Measurements from ENCODE around the gene HNRNPM.

GRCh38 chr19:8459095-8459494 is 14.3 kb downstream of the HNRNPM start:
- TF ChIP-seq, protein P1, sequence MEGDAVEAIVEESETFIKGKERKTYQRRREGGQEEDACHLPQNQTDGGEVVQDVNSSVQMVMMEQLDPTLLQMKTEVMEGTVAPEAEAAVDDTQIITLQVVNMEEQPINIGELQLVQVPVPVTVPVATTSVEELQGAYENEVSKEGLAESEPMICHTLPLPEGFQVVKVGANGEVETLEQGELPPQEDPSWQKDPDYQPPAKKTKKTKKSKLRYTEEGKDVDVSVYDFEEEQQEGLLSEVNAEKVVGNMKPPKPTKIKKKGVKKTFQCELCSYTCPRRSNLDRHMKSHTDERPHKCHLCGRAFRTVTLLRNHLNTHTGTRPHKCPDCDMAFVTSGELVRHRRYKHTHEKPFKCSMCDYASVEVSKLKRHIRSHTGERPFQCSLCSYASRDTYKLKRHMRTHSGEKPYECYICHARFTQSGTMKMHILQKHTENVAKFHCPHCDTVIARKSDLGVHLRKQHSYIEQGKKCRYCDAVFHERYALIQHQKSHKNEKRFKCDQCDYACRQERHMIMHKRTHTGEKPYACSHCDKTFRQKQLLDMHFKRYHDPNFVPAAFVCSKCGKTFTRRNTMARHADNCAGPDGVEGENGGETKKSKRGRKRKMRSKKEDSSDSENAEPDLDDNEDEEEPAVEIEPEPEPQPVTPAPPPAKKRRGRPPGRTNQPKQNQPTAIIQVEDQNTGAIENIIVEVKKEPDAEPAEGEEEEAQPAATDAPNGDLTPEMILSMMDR (IDR thresholded peaks at IDR 0.05), result no peak
- TF ChIP-seq EZH2 (IDR thresholded peaks at IDR 0.05; ENCODE audit: borderline replicate concordance, insufficient read depth, low read depth, low read length, poor library complexity, severe bottlenecking), result no peak

All from B cell (primary cell).